ENCODE results near the gene LPP. TPM values are rescaled to one million over a fixed set of nuclear protein-coding genes. Genes with fewer than 3 reads are reported as not detected.
A peak's percentile ranks its signal among the peaks of the same experiment; 100 is the strongest.

Gene LPP
- total RNA-seq, 4 donors from 2014 or later: 56.0 to 65.7 (median 58.1) TPM

GRCh38 chr3:188667926-188668325 lies 514.0 kb downstream of the LPP start:
- Histone ChIP-seq H3K4me3 (no peak overlapping the region), H3K9me3 (no peaks in the 10 kb centered on the region), H3K27ac (no peak overlapping the region), H3K36me3 (no peaks in the 10 kb centered on the region), H3K4me1 (peaks cover 9 to 15% of the 10 kb centered on the region in 2 donors), H3K27me3 (no peaks in the 10 kb centered on the region)
- intact Hi-C loops (cut with DNase I; ENCODE audit: low total_unique reads) (loop anchor here (10.0 kb wide), 1 partner anchor 613 kb away; no protein-coding TSS in a partner anchor), in situ Hi-C loops (cut with MboI; ENCODE audit: low sequenced_read_pairs in 4 of 4) (no loop called here)
- ATAC-seq (no peak), DNase-seq (no peak)
- TF ChIP-seq POLR2A (IDR thresholded peaks at IDR 0.05) (no peak), CTCF (IDR thresholded peaks at IDR 0.05 in 4 of 5, conservative IDR thresholded peaks at IDR 0.05 in 1 of 5) (no peak)

- no peaks in the 10 kb centered on the region for H3K27me3 ChIP-seq
- DNase-seq (no peak), ATAC-seq (no peak)
- H3K4me1 ChIP-seq: peaks cover 3 to 7% of the 10 kb centered on the region in 2 donors
- no peaks in the 10 kb centered on the region for H3K9me3 ChIP-seq
- intact Hi-C loops (cut with DNase I; ENCODE audit: low total_unique reads) (no loop called here), in situ Hi-C loops (cut with MboI; ENCODE audit: low sequenced_read_pairs in 4 of 4) (no loop called here)
- H3K4me3 ChIP-seq: no peak overlapping the region
- H3K27ac ChIP-seq: no peak overlapping the region
- TF ChIP-seq CTCF (IDR thresholded peaks at IDR 0.05 in 4 of 5, conservative IDR thresholded peaks at IDR 0.05 in 1 of 5): no peak
- TF ChIP-seq POLR2A (IDR thresholded peaks at IDR 0.05): no peak
- H3K36me3 ChIP-seq: no peaks in the 10 kb centered on the region
These were observed 516.5 kb downstream of the LPP start for GRCh38 chr3:188670446-188670845.

- intact Hi-C loops (cut with DNase I; ENCODE audit: low total_unique reads): no loop called here
- TF ChIP-seq POLR2A (IDR thresholded peaks at IDR 0.05): no peak
- no peak for TF ChIP-seq CTCF (IDR thresholded peaks at IDR 0.05 in 4 of 5, conservative IDR thresholded peaks at IDR 0.05 in 1 of 5)
- Histone ChIP-seq H3K9me3 (no peaks in the 10 kb centered on the region), H3K4me1 (peaks cover 3 to 7% of the 10 kb centered on the region in 2 donors), H3K27ac (no peak overlapping the region), H3K4me3 (no peak overlapping the region), H3K27me3 (no peaks in the 10 kb centered on the region), H3K36me3 (no peaks in the 10 kb centered on the region)
- DNase-seq: no peak
- in situ Hi-C loops (cut with MboI; ENCODE audit: low sequenced_read_pairs in 4 of 4): no loop called here
- no peak for ATAC-seq
These were observed 518.0 kb downstream of the LPP start for GRCh38 chr3:188671971-188672370.

GRCh38 chr3:188672840-188673239 lies 518.9 kb downstream of the LPP start:
- no peaks in the 10 kb centered on the region for H3K36me3 ChIP-seq
- no peaks in the 10 kb centered on the region for H3K9me3 ChIP-seq
- in situ Hi-C loops (cut with MboI; ENCODE audit: low sequenced_read_pairs in 4 of 4) (no loop called here), intact Hi-C loops (cut with DNase I; ENCODE audit: low total_unique reads) (no loop called here)
- no peak overlapping the region for H3K27ac ChIP-seq
- no peak for TF ChIP-seq CTCF (IDR thresholded peaks at IDR 0.05 in 4 of 5, conservative IDR thresholded peaks at IDR 0.05 in 1 of 5)
- TF ChIP-seq POLR2A (IDR thresholded peaks at IDR 0.05): no peak
- H3K27me3 ChIP-seq: no peaks in the 10 kb centered on the region
- H3K4me1 ChIP-seq: peaks cover 3 to 7% of the 10 kb centered on the region in 2 donors
- no peak for ATAC-seq
- no peak for DNase-seq
- no peak overlapping the region for H3K4me3 ChIP-seq

DNA sequence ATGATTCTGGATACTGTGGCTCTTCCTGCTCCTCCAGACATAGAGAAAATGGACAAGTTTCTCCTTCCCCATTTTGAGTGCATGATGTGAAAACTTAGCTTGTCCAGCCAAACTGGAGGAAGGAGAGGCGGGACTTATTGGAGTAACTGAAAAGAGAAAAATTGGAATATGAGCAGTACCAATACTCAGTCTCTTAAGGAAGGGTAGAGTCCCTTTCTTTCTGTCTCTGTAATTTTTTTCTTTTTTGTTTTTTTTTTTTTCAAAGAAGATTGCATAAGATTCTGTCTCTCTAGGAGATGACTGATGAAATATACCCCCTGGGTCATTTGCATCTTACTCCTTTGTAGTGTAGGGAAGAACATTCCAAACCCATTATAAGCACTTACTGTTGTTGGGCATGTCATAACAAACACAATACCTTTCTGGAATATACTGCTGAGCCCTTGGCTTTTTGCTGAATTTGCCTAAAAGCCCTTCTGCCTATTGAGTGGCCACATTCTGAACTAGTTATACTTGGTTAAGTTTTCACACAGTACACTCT lies 519.8 kb downstream of the LPP start:
- TF ChIP-seq CTCF (IDR thresholded peaks at IDR 0.05 in 4 of 5, conservative IDR thresholded peaks at IDR 0.05 in 1 of 5) (no peak), POLR2A (IDR thresholded peaks at IDR 0.05) (no peak)
- H3K4me3 ChIP-seq: no peak overlapping the region
- intact Hi-C loops (cut with DNase I; ENCODE audit: low total_unique reads) (no loop called here), in situ Hi-C loops (cut with MboI; ENCODE audit: low sequenced_read_pairs in 4 of 4) (no loop called here)
- no peak for DNase-seq
- H3K4me1 ChIP-seq: peaks cover 4 to 7% of the 10 kb centered on the region in 2 donors
- ATAC-seq: peak; percentile 60 to 74
- no peaks in the 10 kb centered on the region for H3K27me3 ChIP-seq
- H3K9me3 ChIP-seq: no peaks in the 10 kb centered on the region
- H3K36me3 ChIP-seq: no peaks in the 10 kb centered on the region
- no peak overlapping the region for H3K27ac ChIP-seq

All from gastrocnemius medialis (tissue), 4 donors.